T-helper 2 cell (primary cell): ENCODE measurements around the gene VAMP1.
"Not testable (repeated sequence)": the region's sequence is repeated elsewhere in the genome, so short reads cannot be mapped to it uniquely, and the experiment has no call there.

Experiments used
- DNase-seq, 5 experiments: peaks; one replicate each; pipeline versions ENCODE4 v3.0.0 to v3.0.0-alpha.2; 2012 to 2022

VAMP1 gene

GRCh38 chr12:6469609-6470374 is 685 bp downstream of the VAMP1 start:
- no peak for DNase-seq

GRCh38 chr12:6469092-6469491 is 1.4 kb downstream of the VAMP1 start:
- DNase-seq, result no peak

- no peak for DNase-seq
Measured at GRCh38 chr12:6468283-6468575, 2.2 kb downstream of the VAMP1 start.

- not testable (repeated sequence) for DNase-seq
Measured at GRCh38 chr12:6467571-6468282, 2.8 kb downstream of the VAMP1 start.

GRCh38 chr12:6466751-6467150 is 3.7 kb downstream of the VAMP1 start:
- DNase-seq, result not testable (repeated sequence)

GRCh38 chr12:6466184-6466573 is 4.3 kb downstream of the VAMP1 start:
- no peak for DNase-seq

GRCh38 chr12:6465467-6466183 is 4.9 kb downstream of the VAMP1 start:
- DNase-seq, result peak in 2 of 5 experiments; percentile 46 to 49

- no peak for DNase-seq
Measured at GRCh38 chr12:6464531-6464930, 5.9 kb downstream of the VAMP1 start.

- no peak for DNase-seq
Measured at GRCh38 chr12:6463858-6464257, 6.6 kb downstream of the VAMP1 start.

- no peak for DNase-seq
Measured at GRCh38 chr12:6463216-6463615, 7.3 kb downstream of the VAMP1 start.

GRCh38 chr12:6462234-6462995 is 8.1 kb downstream of the VAMP1 start:
- DNase-seq, result no peak

- peak; percentile 44 to 98 (median 76) for DNase-seq
Measured at GRCh38 chr12:6461401-6462233, 8.9 kb downstream of the VAMP1 start.

GRCh38 chr12:6460751-6461371 is 9.6 kb downstream of the VAMP1 start:
- peak in 2 of 5 experiments; percentile 53 to 80 for DNase-seq

GRCh38 chr12:6459004-6459337 is 11.5 kb downstream of the VAMP1 start:
- DNase-seq, result no peak

- no peak for DNase-seq
Measured at GRCh38 chr12:6458281-6459003, 12.0 kb downstream of the VAMP1 start.

GRCh38 chr12:6457220-6457945 is 13.1 kb downstream of the VAMP1 start:
- no peak for DNase-seq

- DNase-seq, result peak in 1 of 5 experiments; percentile 70
Measured at GRCh38 chr12:6452944-6453630, 17.4 kb downstream of the VAMP1 start.

- DNase-seq, result no peak
Measured at GRCh38 chr12:6452245-6452943, 18.1 kb downstream of the VAMP1 start.
